22Rv1 (cell line): ENCODE results near the gene SLC48A1.

Source experiments
- CTCF ChIP-seq: fragments of 450-650 bp; IDR thresholded peaks from 2 replicates; pipeline ENCODE4 v1.5.1; 2017; ENCODE audit warnings: mild to moderate bottlenecking
- ZFX ChIP-seq: fragments of 450-650 bp; IDR thresholded peaks from 2 replicates; pipeline ENCODE4 v1.6.1; 2017; ENCODE audit warnings: antibody characterized with exemption, borderline replicate concordance

DNA sequence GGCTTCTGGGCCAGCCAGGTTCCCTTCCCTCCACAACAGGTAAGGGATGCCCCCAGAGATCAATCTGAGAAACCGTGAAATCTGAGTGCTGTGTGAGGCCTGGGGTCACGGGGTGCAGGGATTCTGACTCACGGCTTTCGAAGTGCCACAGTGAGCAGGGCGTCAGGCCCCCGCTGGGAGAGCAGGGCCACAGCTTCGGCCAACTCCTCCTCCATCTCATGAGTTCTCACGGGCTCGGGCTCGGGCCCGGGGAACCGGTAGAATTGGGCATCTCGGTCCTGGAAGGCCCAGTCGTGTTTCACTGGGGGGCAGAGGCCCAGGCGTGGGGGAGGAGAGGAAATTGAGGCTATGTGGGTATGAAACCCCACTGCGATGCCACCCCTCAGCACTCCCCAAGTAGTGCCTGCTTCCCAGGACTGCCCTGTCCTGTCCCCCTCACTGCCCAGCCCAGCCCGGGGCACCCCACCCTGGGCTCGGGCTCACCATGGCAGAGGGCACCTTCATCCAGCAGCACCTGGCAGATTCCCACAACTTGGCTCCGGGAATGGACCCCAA lies 22.0 kb upstream of the SLC48A1 start:
- TF ChIP-seq CTCF (no peak), ZFX (no peak)
